Measurements from ENCODE around the gene ACR. TPM values are rescaled to one million over a fixed set of nuclear protein-coding genes. Genes with fewer than 3 reads are reported as not detected.
A peak's percentile ranks its signal among the peaks of the same experiment; 100 is the strongest.

ACR gene
- total RNA-seq, 1 experiment from 2014 or later = not detected

DNA sequence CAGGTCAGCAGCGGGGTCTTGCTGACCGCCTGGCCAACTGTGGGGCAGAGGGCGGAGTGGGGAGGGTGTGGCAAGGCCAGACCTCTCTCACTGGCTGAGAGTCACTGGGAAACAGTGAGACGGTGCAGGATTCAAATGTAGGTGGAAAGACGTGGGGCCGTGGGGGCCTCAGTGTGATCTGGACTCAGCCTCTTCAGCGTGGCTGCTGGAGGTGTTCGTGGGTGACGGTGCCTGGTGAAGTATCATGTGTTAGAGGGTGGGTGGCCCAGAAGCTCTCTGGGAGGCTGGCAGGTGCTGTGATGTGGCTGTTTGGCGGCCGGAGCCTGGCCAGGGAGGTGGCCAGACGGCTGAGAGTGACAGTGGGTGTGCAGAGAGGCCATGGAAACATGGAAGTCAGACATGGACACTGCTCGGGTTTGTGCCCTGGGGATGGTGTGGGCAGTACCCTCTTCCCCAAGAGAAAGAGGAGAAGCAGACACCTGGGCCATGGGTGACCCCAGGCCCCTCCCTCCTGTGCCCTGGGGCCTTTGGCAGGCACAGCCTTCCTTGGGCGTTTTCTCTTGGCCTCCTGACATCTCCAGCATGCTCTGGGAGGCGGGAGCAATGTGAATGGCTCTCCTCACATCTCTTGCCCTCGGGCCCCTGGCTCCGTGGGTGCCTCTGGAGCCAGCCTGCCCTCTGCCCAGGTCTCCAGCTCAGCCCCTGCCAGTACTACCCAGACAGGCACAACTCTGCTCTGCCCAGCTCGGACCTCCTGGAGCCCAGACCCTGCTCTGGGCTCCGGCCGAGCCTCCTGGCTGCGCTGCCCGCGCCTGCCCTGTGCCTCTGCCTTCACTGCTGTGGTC, 10.1 kb upstream of the ACR start:
- H3K27me3 ChIP-seq (replicated peaks) = peaks cover 7% of the 10 kb centered on the region; the same call in 1 of the 2 replicates
- no peaks in the 10 kb centered on the region; the same call in 1 of the 2 replicates for H3K9me3 ChIP-seq (replicated peaks)
- no peaks in the 10 kb centered on the region for H3K36me3 ChIP-seq
- DNase-seq (ENCODE audit: low read depth in 1 of 2, low spot score in 2 of 2) = no peak
- H3K4me1 ChIP-seq (replicated peaks) = peaks cover 6% of the 10 kb centered on the region
- H3K27ac ChIP-seq = no peak overlapping the region
- no peak overlapping the region for H3K4me3 ChIP-seq

DNA sequence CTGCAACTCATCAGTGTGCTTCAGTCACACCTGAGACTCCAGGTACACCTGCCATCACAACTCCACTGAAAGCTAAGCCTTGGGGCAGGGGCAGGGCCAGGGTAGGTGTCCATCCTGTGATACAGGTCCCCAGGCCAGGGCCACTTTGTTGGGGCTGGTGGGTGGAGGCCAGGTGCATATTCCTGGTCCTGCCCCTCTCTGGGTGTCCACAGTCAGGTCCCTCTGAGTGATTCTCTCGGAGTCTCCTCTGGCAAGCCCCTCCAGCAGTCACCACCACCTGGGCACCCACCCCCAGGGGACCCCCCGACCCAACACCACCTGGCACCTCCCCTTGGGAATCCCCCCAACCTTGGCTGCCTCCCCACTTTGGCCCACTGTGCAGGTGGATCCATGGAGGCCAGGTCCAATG, 9.5 kb upstream of the ACR start:
- DNase-seq (ENCODE audit: low read depth in 1 of 2, low spot score in 2 of 2) = peak in 1 of 2 experiments; percentile 33
- H3K4me1 ChIP-seq (replicated peaks) = peaks cover 6% of the 10 kb centered on the region
- no peak overlapping the region for H3K4me3 ChIP-seq
- H3K27ac ChIP-seq = no peak overlapping the region
- no peaks in the 10 kb centered on the region for H3K36me3 ChIP-seq
- no peaks in the 10 kb centered on the region; the same call in 1 of the 2 replicates for H3K9me3 ChIP-seq (replicated peaks)
- peaks cover 7% of the 10 kb centered on the region; the same call in 1 of the 2 replicates for H3K27me3 ChIP-seq (replicated peaks)

GRCh38 chr22:50729391-50730012, 8.5 kb upstream of the ACR start:
- H3K9me3 ChIP-seq (replicated peaks) = no peaks in the 10 kb centered on the region
- H3K36me3 ChIP-seq = no peaks in the 10 kb centered on the region
- peaks cover 10% of the 10 kb centered on the region; the same call in 1 of the 2 replicates for H3K27me3 ChIP-seq (replicated peaks)
- peak in 1 of 2 experiments; percentile 33 for DNase-seq (ENCODE audit: low read depth in 1 of 2, low spot score in 2 of 2)
- H3K4me3 ChIP-seq = no peak overlapping the region
- peaks cover 6% of the 10 kb centered on the region for H3K4me1 ChIP-seq (replicated peaks)
- H3K27ac ChIP-seq = no peak overlapping the region

DNA sequence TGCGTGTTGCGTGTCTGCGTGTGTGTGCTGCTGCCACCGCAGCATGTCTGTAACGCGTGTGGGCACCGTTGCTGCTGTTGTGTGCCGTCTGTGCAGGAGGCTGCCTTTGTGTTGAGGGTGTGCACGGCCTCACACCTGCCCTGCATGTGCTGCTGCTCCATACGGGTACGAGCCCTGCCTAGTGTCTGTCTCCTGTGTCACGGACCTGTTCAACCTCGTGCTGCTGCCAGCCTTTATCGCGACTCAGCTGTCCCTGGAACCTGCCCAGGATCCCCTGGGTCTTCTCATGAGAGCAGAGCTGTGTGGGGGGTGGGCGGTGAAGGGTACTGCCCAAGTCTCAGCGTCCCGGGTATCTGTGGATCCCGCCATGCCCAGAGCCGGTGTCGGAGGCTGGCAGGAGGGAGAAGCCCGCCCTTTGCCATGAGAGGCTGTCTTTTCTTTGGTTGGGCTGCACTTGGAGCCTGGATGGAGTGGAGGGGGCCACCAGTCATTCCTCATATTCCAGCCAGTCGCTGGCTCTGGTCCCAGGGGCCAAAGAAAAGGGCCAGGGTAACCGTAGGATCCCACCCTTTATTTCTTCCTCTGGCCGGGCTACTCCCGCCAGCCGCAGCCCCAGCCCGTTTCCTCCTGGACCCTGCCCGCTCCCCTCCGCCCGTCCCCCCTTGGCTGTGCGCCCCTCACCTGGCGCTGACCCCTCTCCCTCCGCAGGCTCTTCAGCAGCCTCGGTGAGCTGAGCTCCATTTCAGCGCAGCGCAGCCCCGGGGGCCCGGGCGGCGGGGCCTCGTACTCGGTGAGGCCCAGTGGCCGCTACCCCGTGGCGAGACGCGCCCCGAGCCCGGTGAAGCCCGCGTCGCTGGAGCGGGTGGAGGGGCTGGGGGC, 7.8 kb upstream of the ACR start:
- Histone ChIP-seq H3K36me3 (no peaks in the 10 kb centered on the region), H3K9me3 (replicated peaks) (no peaks in the 10 kb centered on the region), H3K4me3 (no peak overlapping the region), H3K27ac (no peak overlapping the region), H3K4me1 (replicated peaks) (peaks cover 6% of the 10 kb centered on the region), H3K27me3 (replicated peaks) (peaks cover 10% of the 10 kb centered on the region; the same call in 1 of the 2 replicates)
- peak in 1 of 2 experiments; percentile 37 for DNase-seq (ENCODE audit: low read depth in 1 of 2, low spot score in 2 of 2)

DNA sequence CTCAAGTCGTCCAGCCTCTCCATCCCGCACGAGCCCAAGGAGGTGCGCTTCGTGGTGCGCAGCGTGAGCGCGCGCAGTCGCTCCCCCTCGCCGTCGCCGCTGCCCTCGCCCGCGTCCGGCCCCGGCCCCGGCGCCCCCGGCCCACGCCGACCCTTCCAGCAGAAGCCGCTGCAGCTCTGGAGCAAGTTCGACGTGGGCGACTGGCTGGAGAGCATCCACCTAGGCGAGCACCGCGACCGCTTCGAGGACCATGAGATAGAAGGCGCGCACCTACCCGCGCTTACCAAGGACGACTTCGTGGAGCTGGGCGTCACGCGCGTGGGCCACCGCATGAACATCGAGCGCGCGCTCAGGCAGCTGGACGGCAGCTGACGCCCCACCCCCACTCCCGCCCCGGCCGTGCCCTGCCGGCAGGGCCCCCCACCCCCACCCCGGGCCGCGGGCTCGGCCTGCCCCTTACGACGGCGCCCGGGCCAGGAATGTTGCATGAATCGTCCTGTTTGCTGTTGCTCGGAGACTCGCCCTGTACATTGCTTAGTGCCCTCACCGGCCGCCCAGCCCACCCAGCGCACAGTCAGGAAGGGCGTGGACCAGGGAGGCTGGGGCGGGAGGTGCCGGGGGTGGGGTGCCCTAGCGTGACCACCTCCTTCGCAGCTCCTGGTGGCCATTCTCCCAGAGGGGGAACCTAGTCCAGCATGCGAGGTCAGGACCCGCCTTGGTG, 6.9 kb upstream of the ACR start:
- peaks cover 13% of the 10 kb centered on the region for H3K27me3 ChIP-seq (replicated peaks)
- no peak overlapping the region for H3K27ac ChIP-seq
- no peaks in the 10 kb centered on the region for H3K36me3 ChIP-seq
- DNase-seq (ENCODE audit: low read depth in 1 of 2, low spot score in 2 of 2) = peak in 1 of 2 experiments; percentile 34
- H3K9me3 ChIP-seq (replicated peaks) = no peaks in the 10 kb centered on the region
- H3K4me1 ChIP-seq (replicated peaks) = peaks cover 6% of the 10 kb centered on the region
- H3K4me3 ChIP-seq = no peak overlapping the region

- Histone ChIP-seq H3K4me3 (no peak overlapping the region), H3K36me3 (no peaks in the 10 kb centered on the region), H3K4me1 (replicated peaks) (peaks cover 6% of the 10 kb centered on the region), H3K27me3 (replicated peaks) (peaks cover 20% of the 10 kb centered on the region), H3K27ac (no peak overlapping the region), H3K9me3 (replicated peaks) (no peaks in the 10 kb centered on the region)
- peak; percentile 22 to 54 for DNase-seq (ENCODE audit: low read depth in 1 of 2, low spot score in 2 of 2)
Measured at GRCh38 chr22:50731811-50732624, 6.0 kb upstream of the ACR start.

DNA sequence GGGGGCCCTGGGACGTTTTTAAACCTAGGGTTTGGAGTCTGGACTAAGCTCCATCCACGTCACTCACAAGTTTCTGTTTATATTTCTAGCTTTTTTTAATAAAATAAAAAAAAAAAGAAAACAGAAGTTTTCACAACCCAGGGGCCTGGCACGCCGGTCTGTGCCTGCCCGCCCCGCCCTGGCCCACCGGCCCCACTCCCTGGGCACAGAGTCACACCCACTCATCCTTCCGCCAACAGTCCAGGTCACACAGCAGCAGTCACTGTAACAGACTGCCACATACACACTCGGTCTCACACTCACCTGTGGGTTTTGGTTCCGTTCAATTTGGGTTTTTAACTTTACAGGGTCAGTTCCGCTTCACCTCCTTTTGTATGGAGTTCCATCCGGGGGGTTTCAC, 5.3 kb upstream of the ACR start:
- Histone ChIP-seq H3K27me3 (replicated peaks) (peaks cover 27% of the 10 kb centered on the region), H3K4me1 (replicated peaks) (peaks cover 6% of the 10 kb centered on the region), H3K4me3 (no peak overlapping the region), H3K27ac (no peak overlapping the region), H3K36me3 (no peaks in the 10 kb centered on the region), H3K9me3 (replicated peaks) (no peaks in the 10 kb centered on the region)
- DNase-seq (ENCODE audit: low read depth in 1 of 2, low spot score in 2 of 2) = peak in 1 of 2 experiments; percentile 16

GRCh38 chr22:50733521-50734342, 4.3 kb upstream of the ACR start:
- no peaks in the 10 kb centered on the region for H3K9me3 ChIP-seq (replicated peaks)
- H3K4me3 ChIP-seq = no peak overlapping the region
- H3K4me1 ChIP-seq (replicated peaks) = peaks cover 6% of the 10 kb centered on the region
- H3K36me3 ChIP-seq = no peaks in the 10 kb centered on the region
- H3K27ac ChIP-seq = no peak overlapping the region
- peaks cover 32% of the 10 kb centered on the region for H3K27me3 ChIP-seq (replicated peaks)
- DNase-seq (ENCODE audit: low read depth in 1 of 2, low spot score in 2 of 2) = peak in 1 of 2 experiments; percentile 26

GRCh38 chr22:50734343-50734771, 3.6 kb upstream of the ACR start:
- Histone ChIP-seq H3K9me3 (replicated peaks) (no peaks in the 10 kb centered on the region), H3K4me3 (no peak overlapping the region), H3K4me1 (replicated peaks) (peaks cover 6% of the 10 kb centered on the region), H3K27me3 (replicated peaks) (peaks cover 34% of the 10 kb centered on the region), H3K27ac (no peak overlapping the region), H3K36me3 (no peaks in the 10 kb centered on the region)
- DNase-seq (ENCODE audit: low read depth in 1 of 2, low spot score in 2 of 2) = peak in 1 of 2 experiments; percentile 29

DNA sequence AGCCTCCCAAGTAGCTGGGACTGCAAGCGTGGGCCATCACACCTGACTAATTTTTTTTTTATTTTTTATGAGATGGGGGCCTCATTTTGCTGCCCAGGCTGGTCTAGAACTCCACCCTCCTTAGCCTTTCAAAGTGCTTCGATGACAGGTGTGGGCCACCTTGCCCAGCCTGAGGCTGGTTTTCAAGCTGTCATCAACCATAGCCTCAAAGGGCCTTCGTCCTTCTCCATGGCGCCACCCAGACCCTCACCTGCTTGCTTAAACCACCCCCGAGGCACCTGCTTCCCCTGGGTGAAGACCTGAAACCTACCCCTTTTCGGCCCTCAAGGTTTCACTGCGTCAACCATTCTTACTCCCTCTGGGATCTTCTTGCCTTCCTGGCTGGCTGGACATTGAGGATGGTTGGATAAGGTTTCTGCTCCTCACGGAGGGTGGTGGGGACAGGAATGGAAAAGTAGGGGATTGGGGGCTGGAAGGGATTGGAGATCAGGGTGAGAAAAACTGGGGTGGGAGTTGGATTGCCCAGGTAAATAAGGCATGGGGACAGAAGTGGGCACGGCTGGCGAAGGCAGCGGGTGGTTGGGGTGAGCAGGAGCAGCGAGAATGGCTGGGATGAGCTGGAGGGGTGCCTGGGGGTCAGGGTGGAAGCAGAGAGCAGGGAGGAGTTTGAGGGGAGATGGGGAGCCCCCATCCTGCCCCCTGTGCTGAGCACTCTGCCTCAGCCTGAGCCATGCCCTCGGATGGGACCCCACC, 2.8 kb upstream of the ACR start:
- Histone ChIP-seq H3K4me3 (no peak overlapping the region), H3K36me3 (no peaks in the 10 kb centered on the region), H3K9me3 (replicated peaks) (no peaks in the 10 kb centered on the region), H3K27ac (no peak overlapping the region), H3K27me3 (replicated peaks) (peaks cover 41% of the 10 kb centered on the region), H3K4me1 (replicated peaks) (peaks cover 6% of the 10 kb centered on the region)
- peak in 1 of 2 experiments; percentile 27 for DNase-seq (ENCODE audit: low read depth in 1 of 2, low spot score in 2 of 2)

- peaks cover 6% of the 10 kb centered on the region for H3K4me1 ChIP-seq (replicated peaks)
- H3K27me3 ChIP-seq (replicated peaks) = peaks cover 41% of the 10 kb centered on the region
- H3K9me3 ChIP-seq (replicated peaks) = no peaks in the 10 kb centered on the region
- no peak overlapping the region for H3K4me3 ChIP-seq
- DNase-seq (ENCODE audit: low read depth in 1 of 2, low spot score in 2 of 2) = no peak
- H3K27ac ChIP-seq = no peak overlapping the region
- no peaks in the 10 kb centered on the region for H3K36me3 ChIP-seq
Measured at GRCh38 chr22:50735739-50736030, 2.3 kb upstream of the ACR start.

Measured in SJSA1 (cell line).